KBM-7 (cell line): ENCODE measurements around the gene KCNA5.

Experiments used
- DNase-seq: peaks from one replicate; pipeline ENCODE4 v3.0.0-alpha.2; 2015
- in situ Hi-C: fragments of 300-500 bp; cut with MboI; formaldehyde crosslinking; loops from 2 replicates; pipeline ENCODE4 v1.14.3; 2020; ENCODE audit warnings: low sequenced_read_pairs, low pct_unique_long_range_greater_than_20kb, mixed read lengths

The KCNA5 gene

GRCh38 chr12:5022465-5023061 is 21.1 kb upstream of the KCNA5 start:
- in situ Hi-C loops: loop anchor here (25.0 kb wide), 1 partner anchor 710 kb away; the partner anchor contains the start of gene TIGAR
- peak; percentile 34 for DNase-seq

DNA sequence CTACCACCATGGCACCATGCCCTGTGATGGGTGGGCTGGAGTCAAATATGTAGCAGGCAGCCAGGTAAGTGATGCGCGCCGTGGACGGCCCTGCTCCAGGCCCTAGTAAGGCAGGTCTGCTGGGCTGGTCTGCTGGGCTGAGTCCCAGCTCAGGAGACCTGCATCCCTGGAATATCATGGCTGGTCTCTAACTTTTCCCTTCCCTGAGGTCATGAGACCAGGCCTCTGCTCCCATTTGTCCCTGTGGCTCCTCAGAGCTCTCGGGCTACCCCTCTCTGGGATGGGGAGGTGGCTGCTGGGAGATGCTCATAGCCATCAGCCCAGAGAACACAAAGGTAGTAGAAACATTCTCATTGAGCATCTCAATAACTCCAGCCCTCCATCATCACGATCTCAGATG is 19.8 kb upstream of the KCNA5 start:
- in situ Hi-C loops: loop anchor here (25.0 kb wide), 1 partner anchor 712 kb away; the partner anchor contains the start of gene TIGAR
- DNase-seq: no peak

DNA sequence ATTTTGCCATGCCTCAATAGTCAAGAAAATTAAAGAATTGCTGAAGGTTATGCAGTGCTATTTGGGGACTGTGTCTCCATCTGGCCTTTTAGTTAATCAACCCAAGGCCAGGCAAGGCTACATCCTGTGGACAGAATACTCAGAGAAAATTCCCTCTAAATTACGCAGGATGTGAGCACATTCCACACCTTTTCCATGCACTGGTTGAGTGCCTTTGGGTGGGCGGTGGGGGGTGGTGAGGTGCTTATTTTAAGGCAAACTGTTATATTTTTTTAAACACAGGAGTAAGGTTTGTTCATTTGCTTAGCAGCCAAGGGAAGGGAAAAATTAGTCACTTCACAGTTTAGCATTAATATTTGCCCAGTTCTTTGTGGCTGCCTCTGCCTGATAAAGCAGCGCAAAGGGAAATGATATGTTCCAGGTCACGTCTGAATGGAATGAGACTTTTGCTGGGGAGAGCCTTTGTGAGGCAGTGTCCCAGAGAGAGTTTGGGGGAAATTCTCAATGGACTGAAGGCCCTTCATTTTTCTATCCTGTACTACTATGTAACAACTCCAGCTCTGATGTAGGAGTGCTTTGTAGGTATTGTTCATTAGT is 17.2 kb upstream of the KCNA5 start:
- no peak for DNase-seq
- in situ Hi-C loops: no loop called here

DNA sequence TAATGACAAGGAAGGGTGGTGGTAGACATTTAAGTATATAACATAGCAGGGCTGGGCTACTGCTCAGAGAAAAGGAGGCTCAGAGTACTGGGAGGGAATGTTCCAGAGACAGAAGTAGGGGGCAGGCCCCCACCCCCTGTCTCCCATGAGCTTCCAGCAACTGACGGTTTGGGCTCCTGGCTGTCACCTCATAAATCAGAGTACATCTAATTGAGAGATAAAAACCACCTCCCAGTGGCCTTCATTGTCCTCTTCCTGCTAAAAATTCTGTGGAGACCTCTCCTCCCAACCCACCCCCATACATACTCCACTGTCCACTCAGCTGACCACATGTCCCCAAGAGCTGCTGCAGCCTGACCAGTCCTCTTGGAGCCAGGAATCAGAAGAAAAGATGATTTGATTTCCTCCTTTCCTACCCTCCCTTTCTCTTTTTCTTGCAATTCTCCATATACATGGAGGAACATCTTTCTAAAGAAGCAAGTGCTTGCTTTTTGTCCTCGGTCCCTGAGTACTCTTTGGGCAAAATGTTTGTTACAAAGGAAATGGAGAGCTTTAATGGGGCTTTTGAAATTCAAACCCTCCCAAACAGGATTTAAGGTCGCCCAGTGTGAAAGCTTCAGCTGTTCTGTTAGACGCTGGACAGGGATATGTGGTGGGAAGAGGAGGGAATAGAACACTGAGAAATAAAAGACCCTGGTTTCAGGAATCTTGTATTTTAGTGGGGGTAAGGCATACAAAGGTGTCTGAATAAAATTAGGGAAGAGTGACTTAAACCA is 16.4 kb upstream of the KCNA5 start:
- in situ Hi-C loops: no loop called here
- DNase-seq: no peak

DNA sequence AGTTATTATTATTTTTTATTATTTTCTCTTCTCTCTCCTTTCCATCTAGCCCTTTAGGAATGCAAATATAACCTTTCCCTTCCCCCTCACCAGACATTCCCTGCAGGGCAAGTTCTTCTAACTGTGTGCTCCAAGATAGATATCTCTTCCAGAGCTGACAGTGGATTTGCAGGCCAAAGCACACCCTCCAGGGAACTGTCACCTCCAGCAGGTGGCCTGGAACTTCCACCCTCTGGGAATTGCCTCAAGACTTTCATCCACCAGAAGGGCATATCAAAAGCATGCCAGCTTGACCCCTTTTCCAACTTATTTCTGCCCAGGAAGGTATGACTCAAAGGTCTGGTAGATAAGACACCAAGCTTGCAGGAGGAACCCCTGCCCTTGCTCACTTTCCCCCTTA is 13.6 kb upstream of the KCNA5 start:
- DNase-seq: no peak
- in situ Hi-C loops: no loop called here

GRCh38 chr12:5031242-5031641 is 12.4 kb upstream of the KCNA5 start:
- in situ Hi-C loops: no loop called here
- no peak for DNase-seq

- no peak for DNase-seq
- in situ Hi-C loops: no loop called here
Observed at GRCh38 chr12:5031958-5032357, 11.7 kb upstream of the KCNA5 start.

GRCh38 chr12:5032821-5033220 is 10.9 kb upstream of the KCNA5 start:
- in situ Hi-C loops: no loop called here
- DNase-seq: no peak

DNA sequence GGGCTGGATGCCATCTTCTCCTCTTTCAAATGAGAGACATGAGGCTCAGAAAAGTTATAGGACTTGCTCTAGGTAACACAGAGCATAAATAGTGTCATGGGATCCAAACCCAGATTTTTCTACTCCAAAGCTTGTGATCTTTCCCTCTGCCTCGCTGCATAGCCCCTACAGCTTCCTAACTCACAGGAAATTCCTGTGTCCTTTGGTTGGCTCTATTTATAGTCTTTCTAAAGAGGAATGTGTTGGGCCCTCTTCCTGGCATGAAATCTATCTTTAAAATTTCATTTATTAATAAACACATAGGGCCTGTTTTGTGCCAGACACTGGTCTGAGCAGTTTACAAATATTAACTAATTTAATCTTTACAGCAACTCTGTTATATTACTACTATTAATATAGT is 9.8 kb upstream of the KCNA5 start:
- no peak for DNase-seq
- in situ Hi-C loops: no loop called here

GRCh38 chr12:5034603-5035002 is 9.1 kb upstream of the KCNA5 start:
- no peak for DNase-seq
- in situ Hi-C loops: no loop called here

GRCh38 chr12:5035618-5036017 is 8.1 kb upstream of the KCNA5 start:
- DNase-seq: no peak
- in situ Hi-C loops: no loop called here

DNA sequence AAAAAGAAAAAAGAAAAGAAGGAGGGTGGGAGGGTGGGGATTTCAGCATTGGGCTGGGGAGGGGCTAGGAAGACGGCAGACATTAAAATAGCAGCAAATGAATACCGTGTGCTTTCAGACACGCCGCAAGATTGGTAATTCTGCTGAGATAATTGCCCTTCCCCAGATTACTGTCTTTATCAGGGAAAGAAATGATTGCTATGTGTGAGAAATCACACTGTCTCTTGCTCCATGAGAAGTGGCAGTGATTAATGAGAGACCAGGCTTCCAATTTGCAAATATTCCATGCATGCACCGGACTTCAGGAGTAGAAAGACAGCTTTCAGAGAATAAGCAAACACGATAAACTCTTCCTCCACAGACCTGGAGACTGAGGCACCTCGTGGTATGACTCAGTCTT is 7.6 kb upstream of the KCNA5 start:
- no peak for DNase-seq
- in situ Hi-C loops: no loop called here

GRCh38 chr12:5037795-5038357 is 5.8 kb upstream of the KCNA5 start:
- in situ Hi-C loops: no loop called here
- no peak for DNase-seq

DNA sequence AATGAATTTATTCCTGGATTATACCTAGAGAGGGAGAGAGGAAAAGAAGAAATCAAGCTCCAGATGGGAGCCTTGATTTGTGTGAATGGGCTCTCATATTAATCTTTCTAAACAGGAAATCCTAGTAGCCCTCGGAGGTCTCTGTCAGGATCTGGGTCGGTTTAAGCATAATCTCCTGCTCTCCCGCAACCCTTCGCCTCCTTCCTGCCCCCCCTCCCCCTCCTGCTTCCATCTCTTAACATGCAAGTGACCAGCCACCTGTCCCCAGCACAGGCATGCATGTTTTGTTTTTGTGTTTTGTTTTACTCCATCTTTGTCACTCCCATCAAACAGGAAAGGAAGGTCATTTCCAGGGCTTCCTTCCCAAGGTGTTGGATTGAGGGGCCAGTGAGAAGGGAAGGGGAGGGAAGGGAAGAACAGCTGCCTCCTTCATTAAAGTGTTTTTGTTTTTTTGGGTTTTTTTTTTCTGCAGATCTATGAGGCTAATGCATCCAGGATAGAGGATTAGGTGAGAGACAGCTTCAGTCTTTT is 4.8 kb upstream of the KCNA5 start:
- in situ Hi-C loops: no loop called here
- no peak for DNase-seq

GRCh38 chr12:5039815-5040214 is 3.9 kb upstream of the KCNA5 start:
- in situ Hi-C loops: no loop called here
- no peak for DNase-seq

GRCh38 chr12:5040368-5040767 is 3.3 kb upstream of the KCNA5 start:
- in situ Hi-C loops: no loop called here
- DNase-seq: no peak

- DNase-seq: no peak
- in situ Hi-C loops: no loop called here
Observed at GRCh38 chr12:5044420-5045295, 979 bp downstream of the KCNA5 start.

GRCh38 chr12:5047094-5047493 is 3.4 kb downstream of the KCNA5 start:
- in situ Hi-C loops: no loop called here
- no peak for DNase-seq

DNA sequence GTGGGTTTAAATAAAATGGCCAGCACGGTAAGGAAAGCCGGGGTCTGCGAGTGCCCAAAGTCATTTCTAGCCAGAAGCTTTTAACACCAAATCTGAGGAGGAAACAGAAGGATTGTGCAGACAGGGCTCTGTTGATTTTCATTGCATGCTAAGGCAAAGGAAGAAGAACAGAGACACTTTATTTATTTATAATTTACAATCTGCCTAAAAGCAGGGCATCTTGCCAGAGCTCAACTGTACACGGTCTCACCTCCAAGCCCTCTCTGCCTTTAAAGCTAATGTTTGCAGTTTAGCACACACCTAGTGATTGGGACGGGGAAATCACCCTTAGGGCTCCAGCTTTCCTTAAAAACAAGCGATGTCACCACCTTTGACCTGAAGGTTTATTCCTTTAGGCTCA is 4.0 kb downstream of the KCNA5 start:
- no peak for DNase-seq
- in situ Hi-C loops: no loop called here
